ENCODE results near the gene FEM1B. TPM values are rescaled to one million over a fixed set of nuclear protein-coding genes. Genes with fewer than 3 reads are reported as not detected.

FEM1B gene
- 57.0 TPM for total RNA-seq

DNA sequence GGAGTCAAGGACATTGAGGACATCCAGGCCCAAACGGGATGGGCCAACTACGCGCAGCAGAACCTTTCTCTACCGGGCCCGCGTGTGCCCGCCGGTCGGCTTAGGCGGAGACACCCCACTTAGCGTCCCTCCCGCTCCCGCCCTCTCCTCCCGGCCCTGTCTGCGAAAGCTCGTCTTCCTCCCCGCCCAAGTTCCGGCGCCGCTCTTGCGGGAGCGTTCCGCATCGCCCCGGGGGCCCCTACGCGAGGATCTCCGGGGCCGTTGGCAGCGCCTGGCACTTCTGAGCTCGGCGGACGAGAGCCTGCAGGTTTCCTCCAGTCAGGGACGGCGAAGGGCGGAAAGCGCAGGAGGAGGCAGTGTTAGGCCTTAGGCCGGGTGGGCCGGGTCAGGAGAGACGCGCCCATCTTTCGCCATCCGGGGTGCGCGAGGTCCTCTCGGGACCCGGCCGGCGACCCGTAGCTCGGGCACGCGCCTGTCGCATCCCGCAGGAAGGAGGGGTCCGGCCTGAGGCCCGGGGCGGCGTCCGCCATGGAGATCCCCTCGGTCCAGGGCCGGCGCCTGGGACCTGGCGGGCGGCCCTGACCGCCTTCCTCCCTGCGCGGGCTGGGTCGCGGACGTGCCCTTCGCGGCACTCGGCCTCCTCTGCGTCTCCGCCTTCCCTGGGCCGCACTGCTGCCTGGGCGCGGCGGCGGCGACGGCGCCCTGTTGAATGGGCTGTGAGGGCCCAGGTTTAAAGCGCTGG, at the start of gene FEM1B:
Gene FEM1B, plus strand, starts transcription at position 143 of the 742 bp plus-strand sequence. CDS start 673 bp downstream, outside the sequence.
- DNase-seq (ENCODE audit: low spot score in 2 of 2) = peak; percentile 56 to 94
- intact Hi-C loops (cut with DNase I) = loop anchor here (2.0 to 5.0 kb wide), 3 partner anchors 21 to 540 kb away; no protein-coding TSS in a partner anchor
- H3K36me3 ChIP-seq = no peaks in the 10 kb centered on the region
- peaks cover 3 to 24% of the 10 kb centered on the region in 2 donors for H3K4me1 ChIP-seq
- peak within 1 kb of the TSS; percentile 99 for H3K27ac ChIP-seq
- no peaks in the 10 kb centered on the region for H3K27me3 ChIP-seq
- no peaks in the 10 kb centered on the region for H3K9me3 ChIP-seq
- TF ChIP-seq, protein P1, sequence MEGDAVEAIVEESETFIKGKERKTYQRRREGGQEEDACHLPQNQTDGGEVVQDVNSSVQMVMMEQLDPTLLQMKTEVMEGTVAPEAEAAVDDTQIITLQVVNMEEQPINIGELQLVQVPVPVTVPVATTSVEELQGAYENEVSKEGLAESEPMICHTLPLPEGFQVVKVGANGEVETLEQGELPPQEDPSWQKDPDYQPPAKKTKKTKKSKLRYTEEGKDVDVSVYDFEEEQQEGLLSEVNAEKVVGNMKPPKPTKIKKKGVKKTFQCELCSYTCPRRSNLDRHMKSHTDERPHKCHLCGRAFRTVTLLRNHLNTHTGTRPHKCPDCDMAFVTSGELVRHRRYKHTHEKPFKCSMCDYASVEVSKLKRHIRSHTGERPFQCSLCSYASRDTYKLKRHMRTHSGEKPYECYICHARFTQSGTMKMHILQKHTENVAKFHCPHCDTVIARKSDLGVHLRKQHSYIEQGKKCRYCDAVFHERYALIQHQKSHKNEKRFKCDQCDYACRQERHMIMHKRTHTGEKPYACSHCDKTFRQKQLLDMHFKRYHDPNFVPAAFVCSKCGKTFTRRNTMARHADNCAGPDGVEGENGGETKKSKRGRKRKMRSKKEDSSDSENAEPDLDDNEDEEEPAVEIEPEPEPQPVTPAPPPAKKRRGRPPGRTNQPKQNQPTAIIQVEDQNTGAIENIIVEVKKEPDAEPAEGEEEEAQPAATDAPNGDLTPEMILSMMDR (IDR thresholded peaks at IDR 0.05) = no peak
- peak within 1 kb of the TSS; percentile 74 to 93 for H3K4me3 ChIP-seq

DNA sequence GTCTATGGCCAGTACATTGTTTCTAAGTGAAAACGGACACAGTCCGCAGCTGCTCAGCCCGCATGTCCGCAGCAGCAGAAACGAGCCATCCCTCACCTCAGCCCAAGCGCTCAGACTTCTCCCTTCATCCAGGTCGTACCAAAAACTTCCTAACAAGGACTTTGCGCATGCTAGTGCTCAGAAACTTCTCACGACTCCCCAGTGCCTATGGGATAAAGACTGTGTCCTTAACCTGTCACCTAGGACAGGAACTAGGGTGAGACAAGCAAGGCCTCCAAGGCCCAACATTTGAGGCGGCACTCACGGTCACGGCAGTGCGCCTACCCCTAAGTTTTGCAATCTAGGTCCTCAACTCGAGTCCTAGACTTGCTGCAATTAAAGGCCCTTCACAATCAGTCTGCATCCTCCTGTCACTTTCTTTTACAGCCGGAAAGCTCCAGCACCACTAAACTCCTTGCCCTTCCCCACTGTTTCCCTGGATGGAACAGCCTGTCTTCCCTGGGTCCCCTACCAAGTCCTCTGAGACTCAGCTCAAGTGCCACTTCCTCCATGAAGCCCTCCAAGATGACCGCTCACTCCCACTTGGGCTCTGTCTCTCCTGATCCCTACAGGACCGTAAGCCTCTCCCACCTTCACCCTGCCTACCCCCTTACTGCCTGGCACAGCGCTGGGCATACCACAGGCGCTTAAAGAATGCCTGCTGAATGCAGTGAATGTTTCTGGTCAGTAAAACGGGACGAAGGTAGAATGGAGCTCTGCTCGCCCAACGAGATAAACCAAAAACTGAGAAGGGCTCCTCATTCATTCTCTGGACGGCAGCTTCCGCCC, 49.2 kb upstream of the FEM1B start:
- H3K36me3 ChIP-seq = no peaks in the 10 kb centered on the region
- H3K27me3 ChIP-seq = no peaks in the 10 kb centered on the region
- intact Hi-C loops (cut with DNase I) = loop anchor here (2.0 to 5.0 kb wide), 2 partner anchors 50 to 686 kb away; partner anchors contain the start of gene MAP2K5
- no peak overlapping the region for H3K27ac ChIP-seq
- TF ChIP-seq, protein P1 (IDR thresholded peaks at IDR 0.05) = no peak
- peak overlapping the region; percentile 96 for H3K4me3 ChIP-seq
- H3K4me1 ChIP-seq = peaks cover 0 to 13% of the 10 kb centered on the region in 2 donors
- H3K9me3 ChIP-seq = no peaks in the 10 kb centered on the region
- DNase-seq (ENCODE audit: low spot score in 2 of 2) = peak in 1 of 2 donors; percentile 62

DNA sequence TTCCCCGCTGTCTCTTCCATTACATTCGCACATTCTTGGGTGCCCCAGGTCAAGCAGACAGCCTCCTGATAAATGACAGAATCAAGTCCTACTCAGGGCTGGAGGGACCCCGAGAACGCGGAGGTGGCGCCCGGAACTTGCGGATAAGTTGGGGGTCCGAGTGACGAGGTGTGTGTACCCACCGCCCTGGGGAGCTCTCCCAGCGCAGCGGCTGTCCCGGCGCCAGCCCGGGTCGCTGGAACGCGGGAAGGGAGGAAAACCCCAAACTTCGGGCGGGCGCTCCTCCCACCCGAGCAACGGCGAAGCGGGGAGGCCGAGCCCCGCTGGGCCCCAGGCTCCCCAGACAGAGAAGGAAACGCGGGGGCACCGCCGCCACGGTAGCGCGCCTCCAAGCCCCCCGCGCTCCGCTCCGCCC, 48.6 kb upstream of the FEM1B start:
- peaks cover 0 to 13% of the 10 kb centered on the region in 2 donors for H3K4me1 ChIP-seq
- DNase-seq (ENCODE audit: low spot score in 2 of 2) = peak in 1 of 2 donors; percentile 66
- no peaks in the 10 kb centered on the region for H3K27me3 ChIP-seq
- TF ChIP-seq, protein P1 (IDR thresholded peaks at IDR 0.05) = no peak
- intact Hi-C loops (cut with DNase I) = loop anchor here (2.0 to 5.0 kb wide), 2 partner anchors 50 to 687 kb away; partner anchors contain the start of gene MAP2K5
- H3K27ac ChIP-seq = peak overlapping the region; percentile 57 to 67
- no peaks in the 10 kb centered on the region for H3K36me3 ChIP-seq
- peak overlapping the region; percentile 96 for H3K4me3 ChIP-seq
- no peaks in the 10 kb centered on the region for H3K9me3 ChIP-seq

DNA sequence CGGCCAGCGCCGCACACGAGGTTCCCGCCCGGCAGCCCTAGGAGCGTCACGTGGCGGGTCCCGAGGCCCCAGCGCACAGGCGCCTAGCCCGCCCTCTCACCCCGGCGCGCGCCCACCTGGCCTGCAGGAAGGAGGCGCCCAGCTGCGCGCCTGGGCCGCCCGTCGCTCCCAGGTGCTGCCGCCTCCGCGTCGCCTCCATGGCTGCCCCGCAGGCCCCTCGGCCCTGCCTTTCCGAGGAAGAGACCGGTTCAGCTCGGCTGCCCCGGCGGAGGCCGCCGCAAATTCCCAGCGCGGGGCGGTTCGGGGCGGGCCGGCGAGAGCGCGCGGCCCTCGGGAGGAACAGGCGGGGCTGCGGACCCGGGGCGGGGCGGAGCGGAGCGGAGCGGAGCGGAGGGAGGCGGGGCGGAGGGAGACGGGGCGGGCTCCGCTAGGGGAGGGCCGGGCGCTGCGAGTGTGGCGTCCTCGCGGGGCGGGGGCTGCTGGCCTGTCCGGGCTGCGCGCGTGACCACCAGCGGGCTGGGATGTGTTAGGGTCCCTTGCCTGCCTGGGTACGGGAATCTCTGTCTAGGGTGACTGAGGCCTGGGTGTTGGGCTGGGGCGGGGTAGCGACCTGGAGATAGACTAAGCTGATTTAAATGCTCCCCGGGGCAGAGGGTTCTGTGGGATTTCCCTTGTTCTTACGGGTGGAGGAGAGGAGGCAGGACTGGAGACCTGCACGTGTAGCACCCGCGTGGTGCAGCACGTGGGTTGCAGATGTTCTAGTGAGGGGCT, 48.0 kb upstream of the FEM1B start, which contains the start of gene CLN6:
Gene CLN6, minus strand, starts transcription at position 343 of the 771 bp plus-strand sequence. Its CDS starts 144 bp downstream, at position 199.
- Histone ChIP-seq H3K27ac (peak within 1 kb of the TSS; percentile 57 to 67), H3K9me3 (no peaks in the 10 kb centered on the region), H3K27me3 (no peaks in the 10 kb centered on the region), H3K4me1 (peaks cover 0 to 13% of the 10 kb centered on the region in 2 donors), H3K4me3 (peak within 1 kb of the TSS; percentile 96), H3K36me3 (no peaks in the 10 kb centered on the region)
- intact Hi-C loops (cut with DNase I) = loop anchor here (2.0 to 5.0 kb wide), 2 partner anchors 51 to 687 kb away; partner anchors contain the start of gene MAP2K5
- TF ChIP-seq, protein P1 (IDR thresholded peaks at IDR 0.05) = no peak
- peak; percentile 46 to 85 for DNase-seq (ENCODE audit: low spot score in 2 of 2)
